Stimulated activated CD4-positive, alpha-beta T cell treated with anti-CD3 and anti-CD28 coated beads, Interleukin-4, amount 100 ng/mL, for 24 hours (primary cell): ENCODE measurements around the gene C5orf52.
"Not testable (repeated sequence)": the region's sequence is repeated elsewhere in the genome, so short reads cannot be mapped to it uniquely, and the experiment has no call there.

Experiments used
- DNase-seq: peaks from one replicate; pipeline ENCODE4 v3.0.0-alpha.2; 2020

C5orf52 gene

DNA sequence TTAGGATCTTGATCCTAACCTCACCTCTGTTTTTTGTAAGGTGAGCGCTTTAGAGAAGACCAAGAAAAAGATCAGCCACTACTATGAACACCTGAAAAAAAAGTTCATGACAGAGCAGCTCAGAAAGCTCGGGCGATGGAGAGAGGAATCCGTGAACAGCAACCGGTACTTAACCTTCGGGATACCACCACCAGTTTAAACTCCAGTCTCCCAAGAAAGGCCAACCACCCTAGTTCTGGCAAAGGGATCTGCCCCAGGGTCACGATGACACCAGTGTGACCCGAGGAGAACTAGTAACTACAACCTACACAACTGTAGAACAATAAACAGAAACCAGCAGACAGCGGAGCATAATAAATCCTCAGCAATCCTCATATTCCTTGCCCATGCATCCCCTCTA, 8.5 kb downstream of the C5orf52 start:
- DNase-seq: no peak

DNA sequence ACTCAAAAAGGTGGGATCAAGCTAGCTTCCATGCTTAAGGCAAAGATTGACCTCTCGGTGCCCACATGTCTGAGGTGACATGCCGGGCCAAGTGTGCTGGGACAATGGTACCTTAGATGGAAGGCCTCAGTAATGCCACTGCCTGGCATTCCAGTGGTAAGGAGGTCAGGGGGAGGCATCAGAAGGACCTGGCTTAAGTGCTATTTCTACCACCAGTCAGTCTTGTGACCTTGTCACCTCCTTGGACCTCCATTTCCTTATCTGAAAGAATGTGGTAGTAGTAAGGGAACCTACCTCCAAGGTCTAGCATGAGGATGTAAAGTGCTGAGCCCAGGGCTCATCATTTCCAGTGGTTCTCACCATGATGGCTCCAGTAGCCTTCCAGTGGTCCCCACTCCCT, 8.9 kb downstream of the C5orf52 start:
- no peak for DNase-seq

DNA sequence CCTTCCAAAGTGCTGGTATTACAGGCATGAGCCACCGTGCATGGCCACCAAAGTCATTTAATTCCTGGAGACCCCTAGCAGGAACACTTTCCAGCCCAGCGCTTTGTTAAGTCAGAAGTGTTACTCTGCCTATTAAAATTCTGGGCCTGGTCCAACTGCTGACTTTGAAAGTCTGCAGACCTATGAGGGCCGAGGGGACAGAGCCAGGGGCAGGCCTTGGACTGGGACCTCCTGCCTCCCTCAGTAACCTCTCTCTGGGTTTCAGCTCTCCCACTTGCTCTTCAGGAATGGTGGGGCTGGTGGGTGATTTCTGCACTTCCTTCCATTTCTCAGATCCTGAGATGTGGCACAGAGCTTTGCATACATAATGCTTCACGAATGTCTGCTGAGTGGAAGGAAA, 9.7 kb downstream of the C5orf52 start:
- DNase-seq: no peak

DNA sequence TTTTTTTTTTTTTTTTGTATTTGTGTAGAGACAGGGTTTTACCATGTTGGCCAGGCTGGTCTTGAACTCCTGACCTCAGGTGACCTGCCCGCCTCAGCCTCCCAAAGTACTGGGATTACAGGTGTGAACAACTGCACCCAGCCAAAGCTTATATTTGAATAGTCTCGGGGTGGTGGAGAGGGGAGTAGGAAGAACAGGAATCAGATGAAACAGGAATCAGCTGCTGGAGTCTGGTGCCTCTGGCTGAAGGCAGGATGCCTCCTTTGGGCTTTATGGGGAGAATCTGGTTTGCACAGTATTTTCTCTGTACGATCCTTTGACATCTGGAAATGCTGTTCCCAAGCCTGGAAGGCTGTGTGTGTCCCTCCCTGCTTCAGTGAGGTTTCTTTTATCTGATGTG, 10.9 kb downstream of the C5orf52 start:
- DNase-seq: no peak

DNA sequence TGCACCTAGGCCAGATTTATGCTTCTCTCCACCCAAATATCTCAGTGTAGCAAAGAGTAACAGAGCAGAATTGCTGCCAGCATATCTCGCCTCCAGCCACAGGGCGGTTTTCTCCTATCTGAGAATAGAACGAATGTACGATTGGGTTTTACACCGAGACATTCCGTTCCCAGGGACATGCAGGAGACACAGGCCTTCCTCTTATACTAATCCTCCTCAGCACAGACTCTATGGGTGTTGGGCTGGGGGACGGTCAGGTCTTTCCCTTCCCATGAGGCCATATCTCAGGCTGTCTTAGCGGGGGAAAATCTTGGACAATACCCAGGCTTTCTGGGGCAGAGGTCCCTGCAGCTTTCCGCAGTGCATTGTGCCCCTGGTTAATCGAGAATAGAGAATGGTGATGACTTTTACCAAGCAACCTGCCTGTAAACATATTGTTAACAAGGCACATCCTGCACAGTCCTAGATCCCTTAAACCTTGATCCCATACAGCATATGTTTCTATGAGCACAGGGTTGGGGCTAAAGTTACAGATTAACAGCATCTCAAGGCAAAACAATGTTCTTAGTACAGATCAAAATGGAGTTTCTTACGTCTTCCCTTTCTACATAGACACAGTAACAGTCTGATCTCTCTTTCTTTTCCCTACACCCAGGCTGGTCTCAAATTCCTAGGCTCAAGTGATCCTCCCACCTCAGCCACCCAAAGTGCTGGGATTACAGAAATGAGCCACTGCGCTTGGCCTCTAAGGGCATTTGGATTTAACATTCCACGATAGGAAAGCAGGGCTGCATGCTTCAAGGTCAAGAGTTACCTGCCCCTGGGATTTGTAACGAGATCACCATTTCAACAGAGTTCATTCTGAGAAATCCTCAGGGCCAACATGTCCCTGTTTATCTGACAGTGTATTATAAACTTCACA, 15.2 kb downstream of the C5orf52 start:
- DNase-seq: not testable (repeated sequence)

DNA sequence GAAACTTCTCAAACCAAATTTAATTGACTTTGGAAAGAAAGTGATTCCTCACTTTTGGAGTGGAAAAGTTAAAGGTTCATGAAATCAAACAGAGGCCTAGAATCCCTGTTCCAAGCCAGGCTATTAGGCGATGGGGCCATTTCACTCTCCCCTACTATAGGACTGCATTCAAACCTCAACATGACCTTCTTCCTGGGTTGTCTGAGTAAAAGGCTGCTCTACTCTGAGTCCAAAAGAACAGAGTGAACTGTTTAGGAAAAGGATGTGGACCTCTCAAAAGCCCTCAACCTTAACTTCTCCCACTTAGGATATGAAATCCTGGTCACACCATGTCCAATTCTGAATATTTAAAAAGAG, 15.8 kb downstream of the C5orf52 start:
- DNase-seq: no peak

DNA sequence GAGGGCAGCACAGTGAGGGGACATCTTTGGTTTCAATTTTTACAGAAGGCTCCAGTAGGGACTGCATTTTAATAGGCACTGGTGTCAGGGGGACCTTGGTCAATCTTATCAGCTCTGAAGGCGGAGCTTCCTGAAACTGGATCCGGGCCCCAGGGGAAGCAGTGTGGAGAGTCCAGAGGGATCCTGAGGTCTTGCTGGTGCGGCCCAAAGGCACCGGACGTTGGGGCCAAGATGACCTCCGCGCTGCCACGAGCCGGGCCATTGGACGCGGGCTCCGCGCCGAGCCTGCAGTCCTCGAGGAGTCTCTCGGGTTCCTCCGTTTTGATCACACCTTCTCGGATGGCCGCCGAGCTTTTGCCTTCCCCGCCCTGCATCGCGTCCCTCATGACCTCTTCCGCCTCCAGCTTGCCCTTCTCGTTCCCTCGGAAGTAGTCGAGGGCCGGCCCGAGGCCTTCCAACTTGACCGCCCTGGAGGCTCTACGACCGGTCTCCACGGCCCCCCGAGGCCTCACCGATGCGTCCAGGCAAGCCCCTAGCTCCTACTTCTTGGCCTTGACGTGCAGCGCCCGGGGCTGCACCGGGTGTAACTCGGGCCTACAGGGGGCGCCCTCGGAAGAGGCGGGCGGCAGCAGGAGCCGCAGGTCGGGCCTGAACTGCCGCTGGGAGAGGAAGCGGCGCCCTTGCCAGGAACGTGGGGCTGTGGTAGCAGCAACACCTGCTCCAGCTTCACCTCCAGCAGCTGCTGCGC, 18.8 kb downstream of the C5orf52 start:
- DNase-seq: peak; percentile 30

DNA sequence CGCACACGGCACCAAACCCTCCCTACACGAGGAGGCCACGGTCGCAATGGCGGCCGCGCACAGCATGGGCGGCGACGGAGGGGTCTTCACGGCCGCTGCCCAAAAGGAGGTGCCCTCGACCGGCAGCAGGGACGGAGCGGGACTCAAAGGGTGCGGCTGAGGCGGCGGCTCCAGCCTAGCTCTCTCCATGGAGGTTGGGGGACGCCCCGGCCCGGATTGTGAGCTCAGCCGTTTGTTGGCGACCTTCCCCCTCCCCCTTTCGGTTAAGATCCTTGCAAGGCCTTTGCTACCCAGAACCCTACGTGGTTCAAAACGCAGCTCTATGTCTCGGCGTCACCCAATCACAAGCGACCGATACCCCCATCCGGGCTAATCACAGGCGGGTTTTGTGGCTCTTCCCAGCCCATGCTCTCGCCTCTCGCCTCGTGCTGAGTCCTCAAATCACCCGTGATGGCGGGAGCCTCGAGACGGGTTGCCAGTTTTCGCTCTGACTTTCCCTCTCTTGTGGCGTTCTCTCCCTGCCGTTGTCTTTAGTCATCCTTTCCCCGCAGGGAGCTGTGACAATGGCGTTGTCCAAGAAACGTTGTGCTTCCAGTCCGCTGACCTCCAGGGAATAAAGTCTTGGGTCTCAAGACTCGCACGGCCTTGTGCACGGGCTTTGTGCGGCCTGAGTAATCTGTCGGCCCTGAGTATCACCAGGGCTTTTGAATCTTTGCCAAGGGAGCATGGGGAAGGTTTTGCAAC, 19.5 kb downstream of the C5orf52 start:
- no peak for DNase-seq

DNA sequence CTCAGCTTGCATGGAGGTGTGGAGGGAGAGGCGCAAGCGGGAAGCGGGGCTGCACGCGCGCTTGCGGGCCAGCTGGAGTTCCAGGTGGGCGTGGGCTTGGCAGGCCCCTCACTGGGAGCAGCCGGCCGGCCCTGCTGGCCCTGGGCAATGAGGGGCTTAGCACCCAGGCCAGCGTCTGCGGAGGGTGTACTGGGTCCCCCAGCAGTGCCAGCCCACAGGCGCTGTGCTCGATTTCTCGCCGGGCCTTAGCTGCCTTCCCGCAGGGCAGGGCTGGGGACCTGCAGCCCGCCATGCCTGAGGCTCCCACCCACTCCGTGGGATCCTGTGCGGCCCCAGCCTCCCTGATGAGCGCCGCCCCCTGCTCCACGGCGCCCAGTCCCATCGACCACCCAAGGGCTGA, 22.5 kb downstream of the C5orf52 start:
- not testable (repeated sequence) for DNase-seq

DNA sequence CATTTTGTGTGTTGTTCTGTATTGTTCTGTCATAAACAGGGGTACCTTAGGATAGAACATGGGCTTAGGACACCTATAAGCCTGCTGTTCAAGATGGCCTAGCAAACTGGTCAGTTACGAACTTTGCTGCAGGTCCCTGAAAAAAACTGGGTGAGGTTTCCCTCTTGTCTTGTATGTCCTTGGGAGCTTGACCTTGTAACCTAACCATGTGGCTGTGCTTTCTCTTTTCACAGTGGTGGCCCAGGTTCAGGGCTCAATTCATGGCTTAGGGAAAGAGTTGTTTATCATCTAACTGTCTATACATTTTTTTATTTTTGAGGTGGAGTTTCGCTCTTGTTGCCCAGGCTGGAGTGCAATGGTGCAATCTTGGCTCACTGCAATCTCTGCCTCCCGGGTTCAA, 24.8 kb downstream of the C5orf52 start:
- not testable (repeated sequence) for DNase-seq

DNA sequence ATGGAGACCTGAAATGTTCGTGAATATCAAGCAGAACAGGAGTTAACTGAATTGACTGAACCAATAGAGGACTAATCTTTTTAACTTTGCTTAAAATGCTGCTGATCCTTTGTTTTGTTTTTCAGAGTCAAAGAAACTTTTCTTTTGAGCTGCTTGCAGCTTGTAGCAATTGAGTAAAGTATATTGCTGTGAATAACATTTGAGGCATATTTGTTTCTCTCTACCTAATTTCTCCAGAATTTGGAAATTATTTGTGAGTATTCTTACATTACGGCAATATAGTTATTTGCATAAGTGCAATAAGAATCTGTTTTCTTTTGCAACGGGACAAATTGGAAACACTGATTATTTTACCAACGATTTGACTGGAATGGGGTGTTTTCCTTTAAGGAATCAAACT, 27.3 kb downstream of the C5orf52 start:
- not testable (repeated sequence) for DNase-seq

DNA sequence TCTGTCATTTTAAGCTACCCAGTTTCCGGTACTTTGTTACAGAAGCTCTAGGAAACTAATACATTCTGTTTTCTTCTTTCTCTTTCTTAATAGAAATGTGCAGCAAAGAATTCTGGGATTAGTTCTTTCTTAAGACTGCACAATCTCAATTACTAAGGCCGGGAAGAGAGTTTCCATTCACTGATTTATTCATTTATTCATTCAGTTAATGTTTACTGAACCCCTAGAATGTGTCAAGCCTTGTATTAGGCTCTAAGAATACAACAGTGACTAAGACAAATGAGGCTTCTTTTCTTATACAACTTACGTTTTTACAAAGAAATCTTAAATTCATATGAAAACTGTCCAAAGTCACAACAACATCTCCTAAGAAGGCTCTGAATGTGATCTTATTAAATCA, 32.4 kb downstream of the C5orf52 start:
- DNase-seq: no peak

DNA sequence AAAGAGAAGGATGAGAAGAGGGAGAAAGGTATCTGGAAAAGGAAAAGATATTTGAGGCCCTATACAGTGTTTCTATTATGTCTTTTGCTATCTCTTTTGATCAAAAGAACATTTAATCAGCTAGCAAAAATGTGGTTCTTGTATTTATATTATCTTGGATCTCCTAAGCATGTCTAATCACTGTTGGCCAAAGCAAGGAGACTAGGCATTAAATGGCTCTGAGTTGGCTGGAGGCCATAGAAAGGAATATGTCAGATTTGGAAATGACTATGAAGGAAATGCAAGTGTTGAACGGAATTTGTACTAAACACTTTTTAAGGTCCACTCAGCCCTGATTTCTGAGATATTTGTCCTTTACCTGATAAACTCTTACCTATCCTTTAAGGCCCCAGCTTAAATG, 37.5 kb downstream of the C5orf52 start:
- no peak for DNase-seq

DNA sequence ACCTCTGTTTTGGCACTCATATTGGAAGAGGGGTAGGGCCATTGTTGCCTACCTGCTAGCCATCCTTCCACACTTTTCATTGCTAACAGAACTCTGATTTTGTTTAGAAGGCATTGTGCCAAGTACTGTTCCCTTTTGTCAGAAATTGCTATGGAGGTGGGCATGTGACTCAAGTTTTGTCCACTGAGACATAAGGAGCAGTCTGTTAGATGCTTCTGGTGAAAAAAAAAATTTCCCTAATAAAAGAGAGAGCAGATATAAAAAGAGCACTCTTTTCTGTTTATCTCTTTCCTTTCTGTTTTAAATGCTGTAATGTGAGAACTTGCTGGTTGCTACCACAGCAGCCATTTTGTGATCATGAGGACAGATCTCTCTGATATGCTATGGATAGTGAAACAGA, 38.0 kb downstream of the C5orf52 start:
- DNase-seq: no peak

DNA sequence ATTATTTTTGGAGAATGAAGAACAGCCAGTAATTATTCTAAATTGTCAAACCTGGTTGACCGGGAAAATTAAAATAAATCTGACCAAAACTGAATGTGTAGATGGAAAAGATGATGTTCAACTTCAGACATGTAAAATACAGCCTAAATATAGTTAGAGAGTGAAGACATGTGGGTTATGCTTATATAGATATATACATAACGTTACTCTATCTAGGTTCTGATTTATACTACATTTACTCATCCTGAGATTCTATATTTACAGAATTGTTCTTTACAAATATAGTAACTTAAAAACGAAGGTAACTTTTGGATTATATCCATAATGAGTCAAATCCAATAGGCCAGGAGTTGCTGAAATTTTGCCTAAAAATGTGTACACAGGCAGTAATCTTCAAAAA, 39.1 kb downstream of the C5orf52 start:
- DNase-seq: no peak

DNA sequence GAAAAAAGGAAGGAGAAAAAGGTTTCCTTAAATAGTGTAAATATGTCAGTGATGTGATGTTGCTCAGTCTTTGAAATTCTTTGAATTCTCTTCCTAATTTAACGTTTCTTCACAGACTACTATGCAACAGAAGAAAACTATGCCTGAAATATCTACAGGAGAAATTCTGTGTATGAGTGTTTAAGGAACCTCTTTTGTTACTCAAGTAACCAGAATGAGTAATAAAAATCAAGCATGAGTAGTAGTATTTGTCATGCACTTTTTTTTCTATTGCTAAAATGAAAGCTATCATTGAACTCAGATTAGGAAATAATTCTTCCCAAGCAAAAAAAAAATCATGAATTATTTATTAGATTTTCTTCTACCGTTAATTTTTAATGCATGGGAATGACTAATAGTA, 39.5 kb downstream of the C5orf52 start:
- no peak for DNase-seq

DNA sequence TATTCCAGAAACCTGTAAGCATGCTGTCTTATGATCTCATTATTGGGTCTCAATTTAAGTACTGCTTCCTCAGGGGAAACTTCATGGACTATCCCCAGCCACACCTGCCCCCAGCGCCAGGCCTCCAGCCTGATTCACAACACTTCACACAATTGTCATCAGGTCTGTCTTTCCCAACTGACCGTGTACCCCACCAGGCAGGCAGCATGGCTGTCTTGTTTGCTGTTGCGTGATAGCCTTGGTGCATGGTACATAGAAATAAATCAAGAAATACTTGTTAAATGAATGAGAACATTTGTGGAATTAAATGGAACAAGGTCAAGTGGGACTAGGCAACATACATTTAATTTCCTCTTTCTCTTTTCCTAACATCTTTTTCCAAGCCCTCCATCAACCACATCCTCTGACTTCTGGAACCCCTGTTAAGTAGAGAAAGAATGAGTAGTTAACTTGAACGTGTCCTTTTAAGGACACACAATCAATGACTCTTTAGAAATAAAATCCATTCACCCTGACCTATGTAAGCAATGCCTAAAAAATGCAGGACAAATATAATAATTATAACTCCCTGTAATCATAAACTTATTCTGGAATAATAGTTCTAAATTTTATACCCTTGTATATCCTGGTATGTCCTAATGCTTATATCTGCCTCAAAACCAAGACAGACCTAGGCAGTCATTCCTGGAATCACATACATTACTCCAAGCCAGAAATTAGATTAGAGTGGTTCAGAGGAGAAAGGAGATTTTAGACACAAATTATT, 42.7 kb downstream of the C5orf52 start:
- DNase-seq: no peak

DNA sequence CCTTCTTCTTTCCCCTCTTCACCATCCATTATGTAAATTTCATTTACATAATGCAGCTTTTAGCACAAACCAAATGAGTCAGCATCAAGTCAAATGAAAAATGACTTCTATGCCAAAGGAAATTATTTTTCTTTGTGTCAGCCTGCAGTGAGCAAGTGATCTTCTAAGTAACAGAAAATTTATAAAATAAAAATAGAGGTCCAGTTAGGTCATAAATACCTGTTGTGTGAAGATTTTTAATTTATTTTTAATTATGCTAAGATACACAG, 43.2 kb downstream of the C5orf52 start:
- no peak for DNase-seq

DNA sequence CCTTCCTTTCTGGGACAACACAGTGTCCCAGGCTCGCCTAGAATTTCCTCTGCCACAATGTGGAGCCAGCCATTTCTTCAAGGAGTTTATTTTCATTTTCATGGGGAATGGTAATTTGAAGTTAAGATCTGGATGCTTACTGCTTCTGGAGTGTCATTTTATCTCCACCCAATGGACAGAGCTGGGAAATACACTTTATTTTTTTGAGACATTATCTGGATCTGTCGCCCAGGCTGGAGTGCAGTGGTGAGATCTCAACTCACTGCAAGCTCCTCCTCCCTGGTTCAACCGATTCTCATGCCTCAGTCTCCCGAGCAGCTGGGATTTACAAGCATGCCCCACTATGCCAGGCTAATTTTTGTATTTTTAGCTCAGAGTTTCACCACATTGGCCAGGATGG, 47.2 kb downstream of the C5orf52 start:
- peak; percentile 18 for DNase-seq

DNA sequence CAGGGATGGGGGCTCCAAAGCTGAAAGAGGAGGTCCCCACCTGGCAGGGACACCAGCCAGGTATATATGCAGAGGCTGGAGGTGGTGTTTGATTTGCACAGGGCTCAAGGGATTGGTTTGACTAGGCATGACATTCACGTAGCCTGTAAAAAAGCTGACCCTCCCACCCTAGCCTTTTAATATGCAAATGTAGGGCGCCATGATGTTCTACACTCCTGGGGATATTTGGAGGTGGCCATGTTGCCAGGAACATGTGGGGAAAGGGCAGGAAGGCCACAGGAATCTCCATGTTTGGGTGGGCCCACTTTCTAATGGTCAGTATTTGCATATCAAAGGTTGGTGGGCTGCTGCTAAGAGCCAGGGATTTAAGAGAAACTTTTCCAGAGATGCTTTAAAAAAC, 47.9 kb downstream of the C5orf52 start:
- no peak for DNase-seq

DNA sequence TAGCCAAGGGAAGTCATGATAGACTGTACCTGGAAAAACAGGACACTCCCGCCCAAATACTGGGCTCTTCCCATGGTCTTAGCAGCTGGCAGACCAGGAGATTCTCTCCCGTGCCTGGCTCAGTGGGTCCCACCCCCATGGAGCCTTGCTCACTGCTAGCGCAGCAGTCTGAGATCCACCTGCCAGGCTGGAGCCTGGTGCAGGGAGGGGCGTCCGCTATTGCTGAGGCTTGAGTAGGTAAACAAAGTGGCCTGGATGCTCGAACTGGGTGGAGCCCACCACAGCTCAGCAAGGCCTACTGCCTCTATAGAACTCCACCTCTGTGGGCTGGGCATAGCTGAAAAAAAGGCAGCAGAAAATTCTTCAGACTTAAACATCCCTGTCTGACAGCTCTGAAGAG, 49.8 kb downstream of the C5orf52 start:
- DNase-seq: no peak

DNA sequence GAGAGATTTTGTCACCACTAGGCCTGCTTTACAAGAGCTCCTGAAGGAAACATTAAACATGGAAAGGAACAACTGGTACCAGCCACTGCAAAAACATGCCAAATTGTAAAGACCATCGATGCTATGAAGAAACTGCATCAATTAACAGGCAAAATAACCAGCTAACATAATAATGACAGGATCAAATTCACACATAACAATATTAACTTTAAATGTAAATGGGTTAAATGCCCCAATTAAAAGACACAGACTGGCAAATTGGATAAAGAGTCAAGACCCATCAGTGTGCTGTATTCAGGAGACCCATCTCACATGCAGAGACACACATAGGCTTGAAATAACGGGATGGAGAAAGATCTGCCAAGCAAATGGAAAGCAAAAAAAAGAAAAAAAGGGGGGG, 51.6 kb downstream of the C5orf52 start:
- not testable (repeated sequence) for DNase-seq

DNA sequence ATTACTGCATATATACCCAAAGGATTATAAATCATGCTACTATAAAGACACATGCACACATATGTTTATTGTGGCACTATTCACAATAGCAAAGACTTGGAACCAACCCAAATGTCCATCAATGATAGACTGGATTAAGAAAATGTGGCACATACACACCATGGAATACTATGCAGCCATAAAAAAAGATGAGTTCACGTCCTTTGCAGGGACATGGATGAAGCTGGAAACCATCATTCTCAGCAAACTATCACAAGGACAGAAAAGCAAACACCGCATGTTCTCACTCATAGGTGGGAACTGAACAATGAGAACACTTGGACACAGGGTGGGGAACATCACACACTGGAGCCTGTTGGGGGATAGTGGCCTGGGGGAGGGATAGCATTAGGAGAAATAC, 55.3 kb downstream of the C5orf52 start:
- not testable (repeated sequence) for DNase-seq
